H1 (cell line): Measurements from ENCODE around the gene CENPM. TPM values are rescaled to one million over a fixed set of nuclear protein-coding genes. Genes with fewer than 3 reads are reported as not detected.
A peak's percentile ranks its signal among the peaks of the same experiment; 100 is the strongest.

Source experiments
- POLR2AphosphoS5 ChIP-seq: IDR thresholded peaks from 2 replicates; pipeline ENCODE4 v1.6.1; 2011; ENCODE audit warnings: low read depth, low read length
- RBBP5 ChIP-seq: IDR thresholded peaks from 2 replicates; pipeline ENCODE4 v1.7.1; 2012; ENCODE audit warnings: low read depth, mild to moderate bottlenecking, inconsistent platforms, low read length, moderate library complexity, borderline replicate concordance
- SP1 ChIP-seq: IDR thresholded peaks from 2 replicates; pipeline ENCODE4 v1.6.1; 2011; ENCODE audit warnings: low read depth, low read length
- TEAD4 ChIP-seq: IDR thresholded peaks from 2 replicates; pipeline ENCODE4 v1.6.1; 2012; ENCODE audit warnings: low read depth, low read length, inconsistent platforms, mixed read lengths
- ZNF274 ChIP-seq: IDR thresholded peaks from 2 replicates; pipeline ENCODE4 v1.7.0; 2012; ENCODE audit warnings: low read length, borderline replicate concordance; ENCODE audit errors: extremely low read depth
- polyA plus RNA-seq, 7 experiments: library from polyadenylated mRNA; depleted of rRNA in 3 of 7; stranded (reverse) in 5 of 7; unstranded in 2 of 7; fragments of >200 nt in 5 of 7; fragments of 200-250 nt in 2 of 7; gene quantifications; 1 replicate in 5 of 7; 2 replicates in 1 of 7; 4 replicates in 1 of 7; pipeline versions ENCODE4 v1.2.1 to v1.2.3, GENCODE V29; 2011 to 2013; ENCODE audit warnings: missing spikeins in 2 of 7, mixed read lengths in 2 of 7
- total RNA-seq: library from RNA; stranded (reverse); fragmentation: NEBNext Ultra II Directional; extraction: Animal tissue kit (Norgen Biotek cat#: 25700); gene quantifications from 2 replicates; pipeline ENCODE4 v1.2.1, GENCODE V29; 2021
- TF ChIP-seq, protein P1 (sequence below): IDR thresholded peaks from 2 replicates; pipeline ENCODE4 v1.6.1; 2011; ENCODE audit warnings: low read length, improper control_type of control experiment
- TF ChIP-seq, protein P2 (sequence below): IDR thresholded peaks from 2 replicates; pipeline ENCODE4 v1.6.1; 2012; ENCODE audit warnings: inconsistent platforms

The CENPM gene
- total and polyA plus RNA-seq, 2 of the 8 experiments (the other 6 are each of a cell fraction or from before 2014, with no cell fraction given) = 32.0 to 80.4 TPM

DNA sequence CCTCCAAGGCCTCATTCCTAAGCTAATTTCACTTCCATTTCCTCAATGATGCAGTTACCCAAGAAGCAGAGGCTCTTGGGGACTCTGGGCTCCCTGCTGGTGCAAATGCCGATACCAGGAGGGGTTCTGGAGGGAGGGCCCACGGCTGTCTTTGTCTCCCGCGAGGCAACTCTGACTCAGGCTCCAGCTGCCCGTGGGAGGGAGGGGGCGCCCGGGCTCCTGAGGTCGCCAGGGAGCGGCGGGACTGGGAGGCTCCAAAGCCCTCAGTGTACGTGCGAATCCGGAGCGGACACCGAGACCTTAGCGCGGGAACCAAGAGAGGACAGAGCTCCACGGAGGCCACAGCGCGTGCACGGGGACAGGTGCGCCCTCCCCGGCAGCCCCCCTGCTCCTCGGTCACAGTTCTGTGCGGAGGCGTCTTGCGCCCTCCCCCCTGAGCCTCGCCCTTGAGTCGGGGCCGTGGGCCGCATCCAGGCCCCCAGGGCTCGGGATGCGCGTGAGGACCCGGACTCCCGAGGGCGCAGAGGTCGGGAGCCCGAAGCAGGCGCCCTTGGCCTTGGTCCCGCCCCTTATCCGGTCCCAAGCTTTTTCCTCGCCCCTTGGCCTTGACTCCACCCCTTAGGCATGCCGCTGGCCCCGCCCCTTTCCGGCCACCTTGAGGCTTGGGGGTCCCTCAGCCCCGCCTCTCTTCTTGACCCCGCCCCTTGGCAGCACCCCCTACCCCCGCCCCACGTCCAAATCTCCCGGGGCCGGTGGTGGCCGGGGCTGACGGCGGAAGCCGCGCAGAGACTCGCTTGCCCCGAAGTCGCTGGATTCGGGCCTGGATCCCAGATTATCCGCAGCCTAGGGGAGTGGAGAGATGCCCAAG lies 27.4 kb downstream of the CENPM start (continued):
- TF ChIP-seq SP1 (0 out of 2 replicates have a peak, but pooled peaks have one; percentile 20), TEAD4 (no peak), POLR2AphosphoS5 (0 out of 2 replicates have a peak, but pooled peaks have one; percentile 18), ZNF274 (no peak), RBBP5 (peak; percentile 26; the same call in 1 of the 2 replicates)
- TF ChIP-seq, protein P1, sequence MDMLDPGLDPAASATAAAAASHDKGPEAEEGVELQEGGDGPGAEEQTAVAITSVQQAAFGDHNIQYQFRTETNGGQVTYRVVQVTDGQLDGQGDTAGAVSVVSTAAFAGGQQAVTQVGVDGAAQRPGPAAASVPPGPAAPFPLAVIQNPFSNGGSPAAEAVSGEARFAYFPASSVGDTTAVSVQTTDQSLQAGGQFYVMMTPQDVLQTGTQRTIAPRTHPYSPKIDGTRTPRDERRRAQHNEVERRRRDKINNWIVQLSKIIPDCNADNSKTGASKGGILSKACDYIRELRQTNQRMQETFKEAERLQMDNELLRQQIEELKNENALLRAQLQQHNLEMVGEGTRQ = no peak
- TF ChIP-seq, protein P2, sequence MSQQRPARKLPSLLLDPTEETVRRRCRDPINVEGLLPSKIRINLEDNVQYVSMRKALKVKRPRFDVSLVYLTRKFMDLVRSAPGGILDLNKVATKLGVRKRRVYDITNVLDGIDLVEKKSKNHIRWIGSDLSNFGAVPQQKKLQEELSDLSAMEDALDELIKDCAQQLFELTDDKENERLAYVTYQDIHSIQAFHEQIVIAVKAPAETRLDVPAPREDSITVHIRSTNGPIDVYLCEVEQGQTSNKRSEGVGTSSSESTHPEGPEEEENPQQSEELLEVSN = peak; percentile 76; the same call in 1 of the 2 replicates
- TF ChIP-seq, all 59 proteins: peak for 9
